GM23338 (cell line): Measurements from ENCODE around the gene TRMT44. TPM values are rescaled to one million over a fixed set of nuclear protein-coding genes. Genes with fewer than 3 reads are reported as not detected.

Experiments
- ATAC-seq: fragments of 200-7000 bp; cut with Tn5 transposase; 3 replicates; pipeline ENCODE4 v1.9.1; 2020
- DNase-seq: peaks from one replicate; pipeline ENCODE4 v3.0.0-alpha.2; 2015; ENCODE audit warnings: low spot score
- H2AFZ ChIP-seq: fragments of 200-600 bp; sonication (generic); 2 replicates; pipeline ENCODE4 v1.8.0; 2016; ENCODE audit warnings: antibody characterized with exemption, mild to moderate bottlenecking, moderate library complexity
- H3F3A ChIP-seq: fragments of 200-600 bp; sonication (generic); replicated peaks from 2 replicates; pipeline ENCODE4 v1.8.0; 2017; ENCODE audit warnings: antibody characterized with exemption, mixed run types, low read depth
- H3K27ac ChIP-seq: fragments of 200-600 bp; sonication (generic); 2 replicates; pipeline ENCODE4 v1.6.1; 2016; ENCODE audit warnings: low read depth
- H3K27me3 ChIP-seq: fragments of 200-600 bp; sonication (generic); 2 replicates; pipeline ENCODE4 v1.8.0; 2016; ENCODE audit warnings: mild to moderate bottlenecking, mixed run types, moderate library complexity; ENCODE audit not compliant: insufficient read depth
- H3K36me3 ChIP-seq: fragments of 200-600 bp; sonication (generic); 2 replicates; pipeline ENCODE4 v1.8.0; 2016; ENCODE audit warnings: mild to moderate bottlenecking; ENCODE audit not compliant: insufficient read depth
- H3K4me1 ChIP-seq: fragments of 200-600 bp; sonication (generic); 2 replicates; pipeline ENCODE4 v1.8.0; 2016; ENCODE audit warnings: mild to moderate bottlenecking, moderate library complexity; ENCODE audit not compliant: insufficient read depth
- H3K4me2 ChIP-seq: fragments of 200-600 bp; sonication (generic); 2 replicates; pipeline ENCODE4 v1.7.1; 2017; ENCODE audit warnings: mixed run types
- H3K4me3 ChIP-seq: fragments of 200-600 bp; sonication (generic); 2 replicates; pipeline ENCODE4 v1.6.1; 2016; ENCODE audit warnings: mixed run types
- H3K79me2 ChIP-seq: fragments of 200-600 bp; sonication (generic); replicated peaks from 2 replicates; pipeline ENCODE4 v1.8.0; 2017; ENCODE audit warnings: mild to moderate bottlenecking; ENCODE audit not compliant: insufficient read depth
- H3K9me2 ChIP-seq: fragments of 200-600 bp; sonication (generic); 2 replicates; pipeline ENCODE4 v1.8.0; 2017; ENCODE audit not compliant: insufficient read depth
- H4K20me1 ChIP-seq: fragments of 200-600 bp; sonication (generic); replicated peaks from 2 replicates; pipeline ENCODE4 v1.8.0; 2017; ENCODE audit warnings: mild to moderate bottlenecking; ENCODE audit not compliant: insufficient read depth
- H3K27ac Mint-ChIP-seq: 2 replicates; pipeline ENCODE4 v1.8.0; 2020; ENCODE audit warnings: inconsistent platforms, mild to moderate bottlenecking, moderate library complexity, mixed read lengths
- H3K27me3 Mint-ChIP-seq: 3 replicates; pipeline ENCODE4 v1.8.0; 2022; ENCODE audit warnings: low read depth, mild to moderate bottlenecking, moderate library complexity, mixed read lengths, inconsistent platforms; ENCODE audit not compliant: insufficient read depth, poor library complexity
- H3K36me3 Mint-ChIP-seq: 3 replicates; pipeline ENCODE4 v1.8.0; 2021; ENCODE audit warnings: low read depth, mild to moderate bottlenecking, inconsistent platforms, moderate library complexity, mixed read lengths
- H3K4me1 Mint-ChIP-seq: 3 replicates; pipeline ENCODE4 v1.8.0; 2020; ENCODE audit warnings: mild to moderate bottlenecking, inconsistent platforms, mixed read lengths
- H3K4me3 Mint-ChIP-seq: 3 replicates; pipeline ENCODE4 v1.8.0; 2021; ENCODE audit warnings: moderate library complexity, mild to moderate bottlenecking, inconsistent platforms, mixed read lengths
- H3K9me3 Mint-ChIP-seq: 3 replicates; pipeline ENCODE4 v1.8.0; 2020; ENCODE audit warnings: moderate library complexity, mild to moderate bottlenecking, inconsistent platforms, mixed read lengths
- CTCF ChIP-seq, 2 experiments: fragments of 200-600 bp in 1 of 2; sonication (generic) in 1 of 2; conservative IDR thresholded peaks; 2 replicates each; pipeline versions ENCODE4 v1.5.1 to v1.6.1; 2016 to 2017; ENCODE audit warnings: antibody characterized with exemption in 2 of 2, low read depth in 2 of 2, mild to moderate bottlenecking in 2 of 2, moderate library complexity in 1 of 2
- EZH2 ChIP-seq: fragments of 200-600 bp; sonication (generic); IDR thresholded peaks from one replicate; pipeline ENCODE4 v1.8.0; 2017; ENCODE audit warnings: antibody characterized with exemption, mild to moderate bottlenecking, low read depth; ENCODE audit not compliant: unreplicated experiment
- JUNB ChIP-seq: IDR thresholded peaks from one replicate; pipeline ENCODE4 v1.6.1; 2016; ENCODE audit warnings: antibody characterized with exemption; ENCODE audit not compliant: unreplicated experiment
- NANOG ChIP-seq: IDR thresholded peaks from 2 replicates; pipeline ENCODE4 v1.6.1; 2016; ENCODE audit warnings: antibody characterized with exemption, borderline replicate concordance
- POLR2AphosphoS5 ChIP-seq: IDR thresholded peaks from 2 replicates; pipeline ENCODE4 v1.6.1; 2016; ENCODE audit warnings: antibody characterized with exemption, low read depth
- STAT1 ChIP-seq: IDR thresholded peaks from one replicate; pipeline ENCODE4 v1.6.1; 2016; ENCODE audit warnings: antibody characterized with exemption; ENCODE audit not compliant: unreplicated experiment
- ZNF114 ChIP-seq: fragments of 250-450 bp; sonication (Bioruptor Pico); IDR thresholded peaks from 2 replicates; pipeline ENCODE4 v1.5.0; 2020; ENCODE audit warnings: mild to moderate bottlenecking, moderate library complexity
- ZNF331 ChIP-seq: fragments of 250-450 bp; sonication (Bioruptor Pico); IDR thresholded peaks from 2 replicates; pipeline ENCODE4 v1.5.0; 2020; ENCODE audit warnings: low read depth, mild to moderate bottlenecking, moderate library complexity
- ZNF462 ChIP-seq: fragments of 250-450 bp; sonication (Bioruptor Pico); IDR thresholded peaks from 2 replicates; pipeline ENCODE4 v1.5.0; 2020; ENCODE audit warnings: mild to moderate bottlenecking, moderate library complexity
- long read RNA-seq: library from polyadenylated mRNA; unstranded; transcript quantifications from one replicate; pipeline ENCODE4 v2.0.0, GENCODE V29; 2020; ENCODE audit not compliant: unreplicated experiment
- polyA plus RNA-seq: library from polyadenylated mRNA; unstranded; fragments of >200 nt; fragmentation: Nextera tagmentation; extraction: Ambion mirVana; gene quantifications from 2 replicates; pipeline ENCODE4 v1.2.1, GENCODE V29; 2016
- total RNA-seq: library from RNA; depleted of rRNA; stranded (reverse); fragments of >200 nt; shearing (Covaris generic); gene quantifications from 2 replicates; pipeline ENCODE4 v1.2.3, GENCODE V29; 2014; rRNA removed
- TF ChIP-seq, protein P1 (sequence below): IDR thresholded peaks from 2 replicates; pipeline ENCODE4 v1.6.1; 2016; ENCODE audit warnings: antibody characterized with exemption

Gene TRMT44, protein sequence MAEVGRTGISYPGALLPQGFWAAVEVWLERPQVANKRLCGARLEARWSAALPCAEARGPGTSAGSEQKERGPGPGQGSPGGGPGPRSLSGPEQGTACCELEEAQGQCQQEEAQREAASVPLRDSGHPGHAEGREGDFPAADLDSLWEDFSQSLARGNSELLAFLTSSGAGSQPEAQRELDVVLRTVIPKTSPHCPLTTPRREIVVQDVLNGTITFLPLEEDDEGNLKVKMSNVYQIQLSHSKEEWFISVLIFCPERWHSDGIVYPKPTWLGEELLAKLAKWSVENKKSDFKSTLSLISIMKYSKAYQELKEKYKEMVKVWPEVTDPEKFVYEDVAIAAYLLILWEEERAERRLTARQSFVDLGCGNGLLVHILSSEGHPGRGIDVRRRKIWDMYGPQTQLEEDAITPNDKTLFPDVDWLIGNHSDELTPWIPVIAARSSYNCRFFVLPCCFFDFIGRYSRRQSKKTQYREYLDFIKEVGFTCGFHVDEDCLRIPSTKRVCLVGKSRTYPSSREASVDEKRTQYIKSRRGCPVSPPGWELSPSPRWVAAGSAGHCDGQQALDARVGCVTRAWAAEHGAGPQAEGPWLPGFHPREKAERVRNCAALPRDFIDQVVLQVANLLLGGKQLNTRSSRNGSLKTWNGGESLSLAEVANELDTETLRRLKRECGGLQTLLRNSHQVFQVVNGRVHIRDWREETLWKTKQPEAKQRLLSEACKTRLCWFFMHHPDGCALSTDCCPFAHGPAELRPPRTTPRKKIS
- total RNA-seq, result 36.7 and 49.8 TPM in 2 replicates
- 10.3 TPM in 2 replicates for polyA plus RNA-seq
- long read RNA-seq, partial matches to known transcripts, result 2 of 4 reads
- long read RNA-seq, other reads (novel, unspliced or antisense), result 2 of 4 reads

DNA sequence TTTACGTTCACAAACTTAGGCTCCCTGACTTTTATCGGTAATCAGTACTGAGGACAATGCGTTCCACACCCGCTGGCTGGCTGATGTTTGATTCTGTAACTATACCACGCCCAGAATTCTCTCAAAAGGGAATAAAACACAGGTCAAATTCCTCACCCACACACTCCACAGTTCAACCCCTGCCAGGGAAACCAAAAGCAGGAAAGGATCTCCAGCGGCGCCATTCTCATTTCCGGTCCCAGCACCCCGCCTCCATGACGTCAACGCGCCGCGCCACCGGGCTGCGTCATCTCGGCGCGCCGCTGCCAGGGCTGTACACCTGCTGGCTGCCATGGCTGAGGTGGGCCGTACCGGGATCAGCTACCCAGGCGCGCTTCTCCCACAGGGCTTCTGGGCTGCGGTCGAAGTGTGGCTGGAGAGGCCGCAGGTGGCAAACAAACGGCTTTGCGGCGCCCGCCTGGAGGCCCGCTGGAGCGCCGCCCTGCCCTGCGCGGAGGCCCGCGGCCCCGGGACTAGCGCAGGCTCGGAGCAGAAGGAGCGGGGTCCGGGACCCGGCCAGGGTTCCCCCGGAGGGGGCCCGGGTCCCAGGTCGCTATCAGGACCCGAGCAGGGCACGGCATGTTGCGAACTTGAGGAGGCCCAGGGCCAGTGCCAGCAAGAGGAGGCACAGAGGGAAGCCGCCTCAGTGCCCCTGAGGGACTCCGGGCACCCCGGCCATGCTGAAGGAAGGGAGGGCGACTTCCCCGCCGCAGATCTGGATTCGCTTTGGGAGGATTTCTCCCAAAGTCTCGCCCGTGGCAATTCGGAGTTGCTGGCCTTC is at the start of gene TRMT44, which contains the start of gene ACOX3:
Gene TRMT44, plus strand, starts transcription at position 286 of the 820 bp plus-strand sequence. Its CDS starts 46 bp downstream, at position 332.
Gene ACOX3, minus strand, starts transcription at position 232 of the 820 bp plus-strand sequence. CDS start 24,202 bp downstream, outside the sequence.
- H3K27me3 Mint-ChIP-seq, result peaks cover 11% of the 10 kb centered on the region
- Histone ChIP-seq H2AFZ (peak within 1 kb of the TSS; percentile 66), H3K36me3 (no peaks in the 10 kb centered on the region), H3K9me2 (no peaks in the 10 kb centered on the region), H3K4me2 (peak within 1 kb of the TSS; percentile 98), H3K79me2 (peaks cover 58% of the 10 kb centered on the region), H3K4me1 (peaks cover 30% of the 10 kb centered on the region), H3K4me3 (peak within 1 kb of the TSS; percentile 58), H4K20me1 (peaks cover 23% of the 10 kb centered on the region), H3K27me3 (no peaks in the 10 kb centered on the region), H3K27ac (peak within 1 kb of the TSS; percentile 85), H3F3A (no peaks in the 10 kb centered on the region)
- H3K9me3 Mint-ChIP-seq, result peaks cover 15% of the 10 kb centered on the region
- H3K4me1 Mint-ChIP-seq, result peaks cover 48% of the 10 kb centered on the region
- peaks cover 5% of the 10 kb centered on the region; the same call in 1 of the 3 replicates for H3K36me3 Mint-ChIP-seq
- H3K4me3 Mint-ChIP-seq, result peak within 1 kb of the TSS; percentile 84
- peak; percentile 84 for ATAC-seq
- DNase-seq, result peak; percentile 92
- peak within 1 kb of the TSS; percentile 98 for H3K27ac Mint-ChIP-seq
- TF ChIP-seq STAT1 (no peak), ZNF331 (no peak), EZH2 (no peak), JUNB (no peak), ZNF114 (no peak), CTCF (conservative IDR thresholded peaks at IDR 0.05; ENCODE audit: low read depth in 2 of 2) (no peak), ZNF462 (CRISPR knock-in tag) (no peak), POLR2AphosphoS5 (peak; percentile 84), NANOG (no peak)
- TF ChIP-seq, protein P1, sequence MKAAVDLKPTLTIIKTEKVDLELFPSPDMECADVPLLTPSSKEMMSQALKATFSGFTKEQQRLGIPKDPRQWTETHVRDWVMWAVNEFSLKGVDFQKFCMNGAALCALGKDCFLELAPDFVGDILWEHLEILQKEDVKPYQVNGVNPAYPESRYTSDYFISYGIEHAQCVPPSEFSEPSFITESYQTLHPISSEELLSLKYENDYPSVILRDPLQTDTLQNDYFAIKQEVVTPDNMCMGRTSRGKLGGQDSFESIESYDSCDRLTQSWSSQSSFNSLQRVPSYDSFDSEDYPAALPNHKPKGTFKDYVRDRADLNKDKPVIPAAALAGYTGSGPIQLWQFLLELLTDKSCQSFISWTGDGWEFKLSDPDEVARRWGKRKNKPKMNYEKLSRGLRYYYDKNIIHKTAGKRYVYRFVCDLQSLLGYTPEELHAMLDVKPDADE, result peak; percentile 90
